ENCODE results near the gene PCBP4.

- no peak for TF ChIP-seq CTCF (IDR thresholded peaks at IDR 0.05; ENCODE audit: low read depth, low read length)
- TF ChIP-seq EZH2phosphoT487 (IDR thresholded peaks at IDR 0.05; ENCODE audit: low read depth): no peak
Observed at GRCh38 chr3:51995346-51996163, 28.3 kb upstream of the PCBP4 start, which contains the start of gene RPL29.

Data from OCI-LY3 (cell line).